IPS-NIHi11 (cell line): ENCODE results near the gene ABHD5.

Source experiments
- DNase-seq: peaks from one replicate; pipeline ENCODE4 v3.0.0; 2012; ENCODE audit warnings: mixed read lengths, low spot score

The ABHD5 gene

DNA sequence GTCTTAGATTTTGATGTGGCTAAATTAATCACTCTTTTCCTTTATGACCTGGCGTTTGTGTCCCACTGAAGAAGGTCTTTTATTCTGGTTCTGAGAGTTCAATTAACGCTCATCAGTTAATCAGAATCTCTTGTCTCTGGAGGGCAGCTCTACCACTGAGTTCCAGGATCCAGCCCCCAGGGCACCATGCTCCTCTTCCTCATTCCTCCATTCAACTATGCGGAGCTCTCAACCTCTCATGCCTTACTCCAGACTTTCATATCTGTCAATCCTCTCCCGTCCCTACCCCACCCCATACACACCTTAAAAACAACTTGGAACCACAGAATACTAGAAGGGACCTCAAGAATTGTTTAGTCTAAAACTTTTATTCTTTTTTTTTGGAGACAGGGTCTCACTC, 4.8 kb upstream of the ABHD5 start:
- DNase-seq, result no peak

DNA sequence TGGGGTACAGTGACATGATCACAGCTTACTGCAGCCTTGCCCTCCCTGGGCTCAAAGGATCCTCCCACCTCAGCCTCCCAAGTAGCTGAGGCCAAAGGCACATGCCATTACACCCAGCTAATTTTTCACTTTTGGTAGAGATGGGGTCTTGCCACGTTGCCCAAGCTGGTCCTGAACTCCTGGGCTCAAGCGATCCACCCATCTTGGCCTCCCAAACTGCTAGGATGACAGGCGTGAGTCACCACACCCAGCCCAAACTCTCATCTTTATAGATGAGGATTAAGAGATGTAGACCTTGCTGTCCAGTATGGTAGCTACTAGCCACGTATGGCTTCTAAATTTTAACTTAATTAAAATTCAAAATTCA, 4.4 kb upstream of the ABHD5 start:
- no peak for DNase-seq

GRCh38 chr3:43686700-43687498, 3.8 kb upstream of the ABHD5 start:
- no peak for DNase-seq

DNA sequence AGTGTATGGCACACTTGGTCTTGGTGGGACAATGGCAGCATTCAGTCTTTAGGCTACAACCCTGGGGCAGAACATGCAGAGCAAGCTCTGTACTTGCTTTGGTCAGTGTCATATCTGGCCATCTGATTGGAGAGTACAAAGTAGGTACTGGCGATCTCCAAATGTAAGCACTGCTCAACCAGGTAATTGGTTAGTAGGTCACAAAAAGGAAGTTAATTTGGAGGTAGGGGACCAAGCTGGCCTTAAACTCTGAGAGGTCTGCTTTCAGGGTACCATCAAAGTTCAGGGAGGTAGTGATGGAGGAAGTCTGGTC, 3.3 kb upstream of the ABHD5 start:
- DNase-seq, result no peak

- no peak for DNase-seq
These were observed 2.5 kb upstream of the ABHD5 start for GRCh38 chr3:43688245-43688650.

DNA sequence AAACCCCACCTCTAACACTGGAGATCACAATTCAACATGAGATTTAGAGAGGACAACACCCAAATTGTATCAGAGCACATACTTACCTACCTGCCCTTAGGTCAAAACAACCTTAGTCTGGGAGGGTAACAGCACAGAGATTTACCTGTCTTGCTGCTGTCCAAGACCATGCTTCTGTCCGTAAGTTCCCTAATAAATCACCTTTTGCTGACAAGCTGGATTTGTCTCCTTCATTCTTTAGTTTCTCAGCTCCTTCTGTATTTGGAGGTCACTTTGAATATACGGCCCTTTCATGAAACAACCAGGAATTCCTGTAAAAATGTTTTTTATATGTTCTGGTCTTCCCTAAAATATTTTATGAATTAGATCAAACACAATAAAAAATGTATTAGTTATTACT, 1.6 kb upstream of the ABHD5 start:
- DNase-seq, result no peak

DNA sequence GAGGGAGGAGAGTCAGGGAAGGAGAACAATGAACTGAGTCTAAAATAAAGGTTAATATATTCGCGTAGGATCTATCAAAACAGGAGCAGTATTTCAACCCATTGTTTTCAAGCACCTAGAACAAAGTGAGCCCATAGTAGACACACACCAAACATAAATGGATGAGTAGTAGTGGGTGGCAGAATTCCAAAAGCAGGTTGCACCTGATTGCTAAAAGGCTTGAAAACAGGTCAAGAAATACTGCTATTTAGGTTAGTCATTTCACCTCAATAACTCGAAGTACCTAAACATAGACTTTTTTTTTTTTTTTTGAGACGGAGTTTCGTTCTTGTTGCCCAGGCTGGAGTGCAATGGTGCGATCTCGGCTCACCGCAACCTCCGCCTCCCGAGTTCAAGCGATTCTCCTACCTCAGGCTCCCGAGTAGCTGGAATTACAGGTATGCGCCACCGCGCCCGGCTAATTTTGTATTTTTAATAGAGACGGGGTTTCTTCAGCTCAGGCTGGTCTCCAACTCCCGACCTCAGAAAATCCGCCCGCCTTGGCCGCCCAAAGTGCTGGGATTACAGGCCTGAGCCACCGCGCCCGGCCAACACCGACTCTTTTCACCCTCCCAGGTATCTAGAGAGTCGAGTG, 855 bp upstream of the ABHD5 start:
- DNase-seq, result no peak

DNA sequence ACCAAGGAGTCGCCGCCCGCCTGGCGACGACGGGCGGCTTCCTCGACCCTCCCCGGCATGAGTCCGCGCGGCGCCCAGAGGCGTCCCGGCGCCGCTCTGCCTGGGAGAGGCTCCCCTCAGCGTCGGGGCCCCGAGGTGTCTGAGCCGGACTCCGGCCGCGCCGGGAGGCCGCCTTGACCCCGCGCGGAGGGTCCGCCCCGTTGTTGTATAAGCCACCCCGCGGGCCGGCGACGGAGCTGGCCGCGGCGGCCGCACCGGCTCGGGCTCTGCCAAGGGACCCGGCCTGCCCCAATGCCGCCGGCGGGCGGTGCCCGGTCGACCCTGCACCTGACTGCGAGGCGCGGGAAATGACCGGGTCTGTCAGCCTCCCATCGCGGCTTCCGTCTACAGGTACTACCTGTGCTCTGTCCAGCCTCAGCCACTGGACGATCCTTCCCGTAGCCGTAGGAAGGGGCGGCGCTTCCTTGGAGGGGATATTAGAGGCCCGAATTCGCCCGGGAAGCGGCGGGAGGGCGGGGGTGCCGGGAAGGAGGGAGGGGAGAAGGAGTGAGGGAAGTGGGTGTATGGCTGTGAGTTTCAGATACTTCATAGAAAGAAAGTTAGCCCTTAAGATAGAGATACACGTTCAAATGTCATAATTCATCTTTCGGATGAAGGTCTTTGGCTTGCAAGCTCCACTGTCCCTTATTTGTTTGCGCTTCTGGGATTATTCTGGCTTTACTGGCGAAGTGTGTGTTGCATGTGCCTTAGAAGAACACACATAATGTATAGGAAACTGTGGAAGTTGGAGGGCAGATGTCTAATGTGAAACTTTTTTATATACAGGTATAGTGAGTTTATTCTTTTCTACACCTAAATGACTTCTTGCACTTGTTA, 620 bp downstream of the ABHD5 start:
- DNase-seq, result peak; percentile 88

GRCh38 chr3:43692085-43692855, 1.5 kb downstream of the ABHD5 start:
- no peak for DNase-seq

DNA sequence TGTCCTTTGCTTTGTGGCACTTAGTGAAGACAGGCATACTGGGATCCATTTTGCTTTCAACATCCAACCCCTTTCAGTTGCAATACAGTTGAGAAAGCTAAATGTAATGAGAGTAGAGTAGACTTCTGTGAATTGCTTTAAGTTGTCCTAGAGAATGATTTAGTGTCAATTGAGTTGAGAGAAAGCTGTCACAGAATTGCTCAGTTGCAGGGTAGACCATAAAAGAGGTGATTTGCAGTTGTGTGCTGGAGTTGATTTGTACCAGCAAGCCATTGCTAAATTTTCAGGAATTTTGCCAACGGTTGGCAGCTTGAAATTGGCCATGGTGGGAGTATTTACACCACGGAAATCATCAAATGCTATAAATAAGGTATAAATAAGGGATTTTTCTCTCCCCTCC, 2.2 kb downstream of the ABHD5 start:
- no peak for DNase-seq

GRCh38 chr3:43693594-43693993, 2.9 kb downstream of the ABHD5 start:
- DNase-seq, result no peak

DNA sequence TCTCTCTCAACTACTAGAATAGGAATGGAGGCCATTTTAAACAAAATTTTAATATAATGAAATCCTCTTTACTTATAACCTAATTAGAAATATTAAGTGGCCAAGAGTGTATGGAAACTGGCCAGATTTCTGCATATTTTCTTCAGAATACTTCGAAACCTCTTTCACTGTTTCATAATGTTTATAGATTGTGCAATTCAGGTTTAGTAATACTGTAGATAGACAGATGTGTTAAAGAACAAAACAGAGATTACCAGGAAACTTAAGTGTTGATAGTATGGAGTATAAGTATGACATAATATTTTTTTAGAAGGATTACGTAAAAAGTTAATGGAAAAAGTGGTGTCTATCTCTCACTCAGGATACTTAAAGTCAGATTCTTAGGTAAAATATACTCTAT, 4.7 kb downstream of the ABHD5 start:
- DNase-seq, result no peak

DNA sequence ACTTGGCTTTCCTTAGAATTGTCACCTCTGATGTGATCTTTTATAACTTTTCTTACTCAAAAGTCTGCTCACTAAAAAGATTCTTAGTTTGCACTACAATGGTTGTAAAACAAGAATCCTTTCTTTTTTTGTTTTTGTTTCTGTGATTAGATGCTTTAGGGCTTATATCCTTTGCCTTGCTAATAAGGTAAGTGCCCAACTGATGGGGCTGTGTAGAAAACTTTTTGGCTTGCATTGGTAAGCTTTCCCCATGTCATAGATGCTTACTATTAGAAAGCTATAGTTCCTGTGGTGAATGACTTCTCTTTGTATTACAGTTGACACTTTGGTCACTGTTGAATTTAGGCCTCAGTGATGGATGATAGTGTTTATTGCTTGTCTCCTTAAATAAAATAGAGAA, 5.1 kb downstream of the ABHD5 start:
- DNase-seq, result no peak

DNA sequence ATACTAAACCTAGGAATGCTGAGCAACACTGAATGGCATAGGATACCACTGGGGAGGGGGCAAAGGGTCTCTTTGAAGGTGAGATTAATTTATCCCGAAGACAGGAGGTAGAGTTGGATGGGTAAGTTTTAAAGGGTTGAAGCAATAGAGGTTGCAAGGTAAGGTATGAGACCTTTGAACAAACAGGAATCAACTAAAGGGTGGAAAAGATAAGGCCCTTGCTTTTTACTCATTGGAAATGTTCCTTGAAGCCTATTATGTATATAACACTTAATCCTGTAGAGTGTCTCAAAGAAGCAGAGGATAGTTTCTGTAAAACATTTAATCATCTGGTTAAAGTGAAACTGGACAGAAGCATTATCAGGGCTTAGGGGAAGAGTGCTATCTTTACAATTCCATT, 5.7 kb downstream of the ABHD5 start:
- no peak for DNase-seq

GRCh38 chr3:43696881-43697280, 6.1 kb downstream of the ABHD5 start:
- no peak for DNase-seq

DNA sequence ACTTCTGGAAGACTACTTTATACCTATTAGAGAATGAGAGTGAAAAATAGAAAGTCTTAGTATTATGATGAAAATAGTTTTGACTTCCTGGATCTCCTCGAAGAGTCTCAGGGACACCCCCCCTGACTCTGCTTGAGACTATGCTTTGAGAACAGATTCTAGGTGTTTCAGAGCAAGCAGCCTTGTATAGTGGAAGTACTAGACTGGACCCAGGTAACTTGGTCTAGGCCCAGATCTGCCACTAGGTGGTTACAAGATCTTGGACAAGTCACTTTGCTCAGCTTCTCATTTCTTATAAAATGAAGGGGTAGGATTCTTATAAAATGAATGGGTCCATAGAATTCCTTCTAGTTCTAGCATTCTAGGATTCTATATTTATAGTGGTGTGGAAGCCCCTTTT, 9.1 kb downstream of the ABHD5 start:
- DNase-seq, result no peak

DNA sequence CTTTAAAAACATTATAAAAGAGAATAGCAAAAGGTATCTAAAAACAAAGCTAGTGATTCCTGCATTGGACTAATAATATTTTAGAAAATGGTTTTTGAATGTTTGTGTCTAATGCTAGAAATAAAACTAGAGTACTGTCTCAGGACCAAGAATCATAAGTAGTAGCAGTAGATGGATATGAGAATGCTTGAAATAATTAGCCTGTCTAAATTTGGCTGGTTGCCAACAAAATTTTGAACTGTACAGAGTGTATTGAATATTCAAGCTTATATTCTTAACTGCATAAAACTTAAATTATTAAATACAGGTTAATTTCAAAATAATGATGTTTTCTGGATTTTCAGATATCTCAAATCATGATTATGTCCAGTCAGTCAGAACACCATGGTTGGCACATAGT, 14.0 kb downstream of the ABHD5 start:
- DNase-seq, result no peak

DNA sequence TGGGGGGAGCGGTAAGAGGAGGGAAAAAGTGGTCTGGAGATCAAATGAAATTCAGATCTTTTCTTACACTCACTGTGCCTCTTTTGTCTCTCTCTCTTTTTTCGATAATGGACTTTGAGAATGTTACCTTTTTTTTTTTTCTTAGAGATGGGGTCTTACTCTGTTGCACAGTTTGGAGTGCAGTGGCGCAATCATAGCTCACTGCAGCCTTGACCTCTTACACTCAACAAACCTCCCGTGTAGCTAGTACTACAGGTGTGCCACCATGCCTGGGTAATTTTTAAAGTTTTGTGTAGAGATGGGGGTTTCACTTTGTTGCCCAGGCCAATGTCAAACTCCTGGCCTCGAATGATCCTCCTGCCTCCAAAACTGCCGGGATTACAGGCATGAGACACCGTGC, 15.6 kb downstream of the ABHD5 start:
- DNase-seq, result no peak

- DNase-seq, result no peak
These were observed 16.5 kb downstream of the ABHD5 start for GRCh38 chr3:43707266-43707665.

DNA sequence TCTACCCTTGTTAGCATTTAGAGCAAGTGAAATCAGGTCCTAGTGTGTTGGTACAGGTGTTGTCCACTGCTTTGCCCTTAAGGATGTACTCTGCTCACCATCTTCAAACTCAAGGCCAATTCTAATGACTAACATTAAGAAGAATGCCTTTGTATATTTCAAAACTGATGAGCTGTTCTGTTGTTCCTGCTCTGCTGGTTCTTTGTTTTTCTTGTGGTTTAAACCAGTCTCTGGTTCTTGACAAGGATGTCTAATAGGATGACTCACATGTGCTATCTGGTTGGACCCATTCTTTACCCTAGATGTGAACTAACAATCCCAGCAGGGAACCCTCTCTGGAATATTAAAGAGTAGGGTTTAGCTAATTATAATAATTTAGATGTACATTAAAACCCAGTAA, 17.3 kb downstream of the ABHD5 start:
- DNase-seq, result no peak

DNA sequence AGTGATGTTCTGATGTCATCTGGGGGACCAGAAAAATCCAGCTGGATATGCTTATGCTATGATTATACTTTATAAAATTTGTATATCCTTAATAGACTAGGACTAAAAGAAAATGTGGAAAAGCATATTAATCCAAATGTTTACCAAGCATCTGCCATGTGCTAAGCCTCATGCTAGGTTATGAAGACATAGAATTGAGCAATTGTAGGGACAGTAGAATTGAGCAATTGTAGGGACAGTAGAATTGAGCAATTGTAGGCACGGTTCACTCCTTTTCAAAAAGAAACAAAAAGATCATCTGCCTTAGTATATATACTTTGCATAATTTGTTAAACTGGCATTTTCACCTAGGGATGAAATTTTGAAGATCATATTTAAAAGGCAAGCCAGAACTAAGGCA, 18.3 kb downstream of the ABHD5 start:
- DNase-seq, result no peak

- no peak for DNase-seq
These were observed 19.9 kb downstream of the ABHD5 start for GRCh38 chr3:43710607-43711006.
